ENCODE data around the gene MICAL2.

Gene MICAL2

GRCh38 chr11:12170984-12171383 lies 60.6 kb downstream of the MICAL2 start:
- DNase-seq (ENCODE audit: low read depth): no peak

- DNase-seq (ENCODE audit: low read depth): no peak
These were observed 61.5 kb downstream of the MICAL2 start for GRCh38 chr11:12171921-12172320.

GRCh38 chr11:12172493-12173013 lies 62.2 kb downstream of the MICAL2 start:
- DNase-seq (ENCODE audit: low read depth): no peak

- DNase-seq (ENCODE audit: low read depth): no peak
These were observed 62.7 kb downstream of the MICAL2 start for GRCh38 chr11:12173111-12173510.

GRCh38 chr11:12174128-12174476 lies 63.7 kb downstream of the MICAL2 start:
- no peak for DNase-seq (ENCODE audit: low read depth)

- no peak for DNase-seq (ENCODE audit: low read depth)
These were observed 64.2 kb downstream of the MICAL2 start for GRCh38 chr11:12174477-12175143.

GRCh38 chr11:12175694-12176241 lies 65.4 kb downstream of the MICAL2 start:
- DNase-seq (ENCODE audit: low read depth): no peak

GRCh38 chr11:12176410-12176809 lies 66.0 kb downstream of the MICAL2 start:
- DNase-seq (ENCODE audit: low read depth): no peak

GRCh38 chr11:12177739-12178338 lies 67.4 kb downstream of the MICAL2 start:
- DNase-seq (ENCODE audit: low read depth): no peak

- DNase-seq (ENCODE audit: low read depth): no peak
These were observed 68.6 kb downstream of the MICAL2 start for GRCh38 chr11:12179019-12179418.

- no peak for DNase-seq (ENCODE audit: low read depth)
These were observed 69.1 kb downstream of the MICAL2 start for GRCh38 chr11:12179531-12179930.

- no peak for DNase-seq (ENCODE audit: low read depth)
These were observed 70.1 kb downstream of the MICAL2 start for GRCh38 chr11:12180257-12181205.

- DNase-seq (ENCODE audit: low read depth): no peak
These were observed 71.9 kb downstream of the MICAL2 start for GRCh38 chr11:12182302-12182675.

GRCh38 chr11:12182676-12183541 lies 72.5 kb downstream of the MICAL2 start:
- DNase-seq (ENCODE audit: low read depth): no peak

GRCh38 chr11:12183827-12184620 lies 73.6 kb downstream of the MICAL2 start:
- DNase-seq (ENCODE audit: low read depth): no peak

GRCh38 chr11:12184699-12185098 lies 74.3 kb downstream of the MICAL2 start:
- DNase-seq (ENCODE audit: low read depth): no peak

GRCh38 chr11:12185106-12185690 lies 74.8 kb downstream of the MICAL2 start:
- no peak for DNase-seq (ENCODE audit: low read depth)

GRCh38 chr11:12185914-12186313 lies 75.5 kb downstream of the MICAL2 start:
- no peak for DNase-seq (ENCODE audit: low read depth)

GRCh38 chr11:12186701-12187100 lies 76.3 kb downstream of the MICAL2 start:
- DNase-seq (ENCODE audit: low read depth): no peak

GRCh38 chr11:12187399-12187798 lies 77.0 kb downstream of the MICAL2 start:
- peak; percentile 38 for DNase-seq (ENCODE audit: low read depth)

Data from activated T-helper 9 cell treated with anti-CD3 and anti-CD28 coated beads, Interleukin-2, amount 50 U/mL, for 16 hours (primary cell).